ENCODE results near the gene HS2ST1.
"Not testable (repeated sequence)": the region's sequence is repeated elsewhere in the genome, so short reads cannot be mapped to it uniquely, and the experiment has no call there.

HS2ST1 gene

DNA sequence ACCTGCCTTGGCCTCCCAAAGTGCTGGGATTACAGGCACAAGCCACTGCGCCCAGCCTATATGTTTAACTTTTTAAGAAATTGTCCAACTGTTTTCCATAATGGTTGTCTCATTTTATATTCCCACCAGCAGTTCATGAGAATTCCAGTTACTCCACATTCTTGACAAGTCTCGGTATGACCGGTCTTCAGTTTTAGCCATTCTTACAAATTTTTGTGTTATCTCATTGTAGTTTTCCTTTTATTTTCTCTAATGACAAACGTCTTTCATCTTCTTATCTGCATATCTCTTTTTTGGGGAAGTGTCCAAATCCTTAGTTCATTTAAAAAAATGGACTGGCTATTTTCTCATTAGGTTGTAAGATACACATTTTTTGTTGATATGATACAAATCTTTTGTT lies 132.5 kb downstream of the HS2ST1 start:
- H3K36me3 Mint-ChIP-seq: no peaks in the 10 kb centered on the region
- peaks cover 21% of the 10 kb centered on the region for H3K4me1 Mint-ChIP-seq
- DNase-seq (ENCODE audit: low spot score in 2 of 2): no peak
- no peak overlapping the region for H3K4me3 Mint-ChIP-seq
- no peak for ATAC-seq
- peaks cover 4% of the 10 kb centered on the region for H3K9me3 Mint-ChIP-seq
- no peak overlapping the region for H3K27ac Mint-ChIP-seq

DNA sequence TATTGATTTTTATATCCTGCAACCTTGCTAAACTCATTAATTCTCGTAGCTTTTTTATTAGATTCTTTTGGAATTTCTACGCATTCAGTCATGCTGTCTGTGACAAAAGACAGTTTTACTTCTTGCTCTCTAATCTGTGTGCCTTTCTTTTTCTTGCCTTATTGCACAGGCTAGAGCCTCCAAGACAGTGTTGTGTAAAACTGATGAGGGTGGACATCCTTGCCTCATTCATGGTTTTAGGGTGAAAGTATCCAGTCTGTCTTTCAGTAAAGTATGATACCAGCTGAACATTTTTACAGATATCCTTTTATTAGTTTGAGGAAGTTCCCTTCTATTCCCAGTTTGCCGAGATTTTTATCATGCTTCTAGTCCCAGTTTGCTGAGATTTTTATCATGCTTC lies 133.8 kb downstream of the HS2ST1 start:
- Mint-ChIP-seq H3K4me1 (peaks cover 21% of the 10 kb centered on the region), H3K27ac (no peak overlapping the region), H3K9me3 (peaks cover 4% of the 10 kb centered on the region), H3K4me3 (no peak overlapping the region), H3K36me3 (no peaks in the 10 kb centered on the region)
- DNase-seq (ENCODE audit: low spot score in 2 of 2) (no peak), ATAC-seq (no peak)

DNA sequence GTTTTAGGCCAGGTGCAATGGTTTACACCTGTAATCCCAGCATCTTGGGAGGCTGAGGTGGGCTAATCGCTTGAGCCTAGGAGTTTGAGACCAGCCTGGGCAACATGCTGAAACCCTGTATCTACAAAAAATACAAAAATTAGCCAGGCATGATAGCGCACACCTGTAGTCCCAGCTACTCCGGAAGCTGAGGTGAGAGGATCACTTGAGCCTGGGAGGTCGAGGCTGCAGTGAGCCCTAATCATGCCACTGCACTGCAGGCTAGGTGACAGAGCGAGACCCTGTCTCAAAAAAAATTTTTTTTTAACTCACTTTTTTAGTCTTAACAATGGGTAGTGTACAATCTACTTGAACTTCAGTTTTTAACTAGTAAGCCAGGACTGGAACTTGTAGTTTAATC lies 137.5 kb downstream of the HS2ST1 start:
- H3K9me3 Mint-ChIP-seq: peaks cover 6% of the 10 kb centered on the region
- no peaks in the 10 kb centered on the region for H3K36me3 Mint-ChIP-seq
- no peak overlapping the region for H3K4me3 Mint-ChIP-seq
- peaks cover 5% of the 10 kb centered on the region for H3K4me1 Mint-ChIP-seq
- no peak for DNase-seq (ENCODE audit: low spot score in 2 of 2)
- no peak for ATAC-seq
- no peak overlapping the region for H3K27ac Mint-ChIP-seq

DNA sequence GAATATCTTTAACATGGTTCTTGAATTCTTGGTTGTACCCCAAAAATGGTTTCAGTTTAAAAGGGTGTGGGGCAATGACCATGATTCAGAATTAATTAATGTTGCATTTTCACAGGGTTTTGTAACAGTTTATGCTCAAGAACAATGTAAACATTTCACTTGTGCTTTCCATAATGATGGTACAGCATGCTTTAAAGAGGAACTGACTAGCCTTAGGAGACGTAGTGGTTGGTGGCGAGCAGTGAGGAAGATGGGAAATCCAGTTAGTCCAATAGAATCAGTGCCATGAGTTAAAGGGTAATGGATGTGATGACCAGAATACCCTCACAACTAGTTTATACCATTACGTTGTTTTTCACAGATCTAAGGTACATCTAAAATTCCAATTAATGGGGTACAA lies 138.0 kb downstream of the HS2ST1 start:
- H3K9me3 Mint-ChIP-seq: peaks cover 6% of the 10 kb centered on the region
- no peak for DNase-seq (ENCODE audit: low spot score in 2 of 2)
- H3K36me3 Mint-ChIP-seq: no peaks in the 10 kb centered on the region
- no peak overlapping the region for H3K4me3 Mint-ChIP-seq
- H3K27ac Mint-ChIP-seq: no peak overlapping the region
- H3K4me1 Mint-ChIP-seq: peaks cover 5% of the 10 kb centered on the region
- no peak for ATAC-seq

DNA sequence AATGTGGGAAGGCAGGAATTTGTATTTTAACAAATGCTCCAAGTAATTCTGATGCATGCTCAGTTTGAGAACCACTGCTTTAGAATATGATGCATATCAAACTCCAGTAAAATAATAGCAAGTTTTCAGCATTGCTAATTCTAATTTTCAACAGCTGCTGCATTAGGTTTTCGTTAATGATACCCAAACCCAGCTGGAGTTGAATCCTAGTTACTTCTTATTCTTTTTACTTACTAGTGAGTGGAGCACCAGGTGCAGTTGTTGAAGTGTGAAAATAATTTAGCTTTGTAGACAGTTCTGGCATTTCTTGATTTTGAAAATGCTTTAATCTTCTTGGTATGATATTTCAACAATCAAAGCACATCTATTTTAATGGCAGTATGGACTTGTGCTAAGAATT lies 138.5 kb downstream of the HS2ST1 start:
- H3K4me3 Mint-ChIP-seq: no peak overlapping the region
- peaks cover 4% of the 10 kb centered on the region for H3K9me3 Mint-ChIP-seq
- no peak for ATAC-seq
- DNase-seq (ENCODE audit: low spot score in 2 of 2): no peak
- H3K36me3 Mint-ChIP-seq: no peaks in the 10 kb centered on the region
- H3K27ac Mint-ChIP-seq: no peak overlapping the region
- peaks cover 8% of the 10 kb centered on the region for H3K4me1 Mint-ChIP-seq

DNA sequence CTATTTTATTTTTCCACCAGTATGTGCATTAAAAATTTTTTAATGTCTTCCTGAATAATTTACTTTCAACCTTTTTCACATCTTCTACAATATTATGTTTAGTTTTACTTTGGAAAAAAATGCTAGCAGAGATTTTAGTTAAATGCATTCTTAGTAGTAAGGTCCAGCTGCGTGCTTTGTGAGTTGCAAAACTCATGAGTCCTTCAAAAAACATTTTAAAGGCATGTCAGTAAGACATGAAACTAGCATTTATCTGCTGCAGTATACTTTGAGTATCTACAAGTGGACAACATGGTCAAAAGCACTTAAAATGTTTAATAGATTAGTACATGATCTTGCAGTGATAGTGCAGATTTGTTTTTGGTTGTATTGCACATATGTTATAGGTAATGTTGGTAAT lies 139.0 kb downstream of the HS2ST1 start:
- peaks cover 3% of the 10 kb centered on the region for H3K9me3 Mint-ChIP-seq
- ATAC-seq (no peak), DNase-seq (ENCODE audit: low spot score in 2 of 2) (no peak)
- no peaks in the 10 kb centered on the region for H3K36me3 Mint-ChIP-seq
- peaks cover 10% of the 10 kb centered on the region for H3K4me1 Mint-ChIP-seq
- H3K27ac Mint-ChIP-seq: no peak overlapping the region
- no peak overlapping the region for H3K4me3 Mint-ChIP-seq

DNA sequence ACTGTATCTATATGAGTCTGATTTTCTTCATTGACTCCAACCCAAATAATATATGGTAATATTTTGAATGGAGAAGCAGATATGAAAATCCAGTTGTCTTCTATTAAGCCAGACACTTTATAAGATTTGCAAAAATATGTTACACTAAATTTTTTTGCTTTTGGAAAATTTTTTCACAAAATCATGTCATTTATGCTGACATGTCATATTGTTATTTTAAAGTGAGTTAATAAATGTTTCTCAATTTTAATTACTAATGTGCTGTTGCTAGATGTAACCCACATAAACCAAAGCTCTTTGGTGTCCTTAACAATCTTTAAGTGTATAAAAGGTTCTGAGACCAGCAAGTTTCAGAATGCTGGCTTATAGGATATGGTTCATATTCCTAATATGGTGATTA lies 142.5 kb downstream of the HS2ST1 start:
- Mint-ChIP-seq H3K27ac (no peak overlapping the region), H3K4me1 (peaks cover 10% of the 10 kb centered on the region), H3K4me3 (no peak overlapping the region), H3K9me3 (peaks cover 3% of the 10 kb centered on the region), H3K36me3 (no peaks in the 10 kb centered on the region)
- ATAC-seq (no peak), DNase-seq (ENCODE audit: low spot score in 2 of 2) (no peak)

DNA sequence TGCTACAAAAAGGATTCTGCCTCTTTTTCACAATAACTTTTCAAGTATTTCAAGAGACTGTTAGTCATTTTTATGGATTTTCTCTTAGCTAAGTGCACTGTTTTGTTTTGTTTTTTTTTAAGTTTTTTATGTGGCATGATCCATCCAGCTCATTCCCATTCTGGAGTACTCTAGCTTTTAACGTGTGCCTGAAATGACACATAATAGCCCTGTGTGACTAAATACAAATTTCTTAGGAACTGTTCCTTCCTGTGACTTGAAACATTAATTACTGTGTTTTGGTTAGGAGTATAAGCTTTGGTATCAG lies 143.9 kb downstream of the HS2ST1 start:
- no peak overlapping the region for H3K27ac Mint-ChIP-seq
- ATAC-seq (no peak), DNase-seq (ENCODE audit: low spot score in 2 of 2) (no peak)
- no peaks in the 10 kb centered on the region for H3K36me3 Mint-ChIP-seq
- H3K9me3 Mint-ChIP-seq: peaks cover 7% of the 10 kb centered on the region
- H3K4me1 Mint-ChIP-seq: peaks cover 23% of the 10 kb centered on the region
- H3K4me3 Mint-ChIP-seq: no peak overlapping the region

DNA sequence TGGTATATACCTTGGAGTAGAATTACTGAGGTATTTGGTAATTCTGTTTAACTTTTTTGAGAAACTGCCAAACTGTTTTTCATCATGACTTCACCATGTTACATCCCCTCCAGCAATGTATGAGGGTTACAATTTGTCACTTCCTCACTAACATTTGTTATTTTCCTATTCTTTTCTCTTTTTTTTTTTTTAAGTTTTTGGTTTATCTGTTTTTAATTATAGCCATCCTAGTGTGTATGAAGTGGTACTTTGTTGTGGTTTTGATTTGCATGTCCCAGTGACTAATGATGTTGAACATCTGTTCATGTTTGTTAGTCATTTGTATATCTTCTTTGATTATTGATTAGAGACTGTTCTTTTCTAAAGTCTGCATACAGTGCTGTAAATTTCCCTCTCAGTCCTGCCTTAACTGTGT lies 147.3 kb downstream of the HS2ST1 start:
- no peak overlapping the region for H3K4me3 Mint-ChIP-seq
- H3K9me3 Mint-ChIP-seq: peaks cover 4% of the 10 kb centered on the region
- no peaks in the 10 kb centered on the region for H3K36me3 Mint-ChIP-seq
- ATAC-seq (peak; percentile 80), DNase-seq (ENCODE audit: low spot score in 2 of 2) (no peak)
- H3K4me1 Mint-ChIP-seq: peaks cover 34% of the 10 kb centered on the region
- H3K27ac Mint-ChIP-seq: no peak overlapping the region

DNA sequence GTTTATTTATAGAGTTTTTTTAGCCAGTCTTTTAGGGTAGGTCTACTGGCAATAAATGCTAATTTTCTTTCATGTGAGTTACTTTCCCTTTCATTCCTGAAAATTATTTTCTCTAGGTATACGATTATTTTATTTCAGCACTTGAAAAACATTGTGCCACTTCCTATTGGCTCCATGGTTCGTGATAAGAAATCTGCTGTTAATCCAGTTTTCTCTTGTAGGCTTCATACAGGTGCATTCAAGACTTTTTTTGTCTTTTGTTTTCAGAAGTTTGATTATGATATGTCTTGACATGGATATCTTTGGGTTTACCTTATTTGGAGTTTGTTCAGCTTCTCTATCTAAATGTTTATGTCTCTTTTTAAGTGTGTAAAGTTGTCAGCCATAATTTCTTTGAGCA lies 148.3 kb downstream of the HS2ST1 start:
- Mint-ChIP-seq H3K9me3 (peaks cover 4% of the 10 kb centered on the region), H3K4me3 (no peak overlapping the region), H3K27ac (no peak overlapping the region), H3K36me3 (no peaks in the 10 kb centered on the region), H3K4me1 (peaks cover 33% of the 10 kb centered on the region)
- no peak for DNase-seq (ENCODE audit: low spot score in 2 of 2)
- no peak for ATAC-seq

DNA sequence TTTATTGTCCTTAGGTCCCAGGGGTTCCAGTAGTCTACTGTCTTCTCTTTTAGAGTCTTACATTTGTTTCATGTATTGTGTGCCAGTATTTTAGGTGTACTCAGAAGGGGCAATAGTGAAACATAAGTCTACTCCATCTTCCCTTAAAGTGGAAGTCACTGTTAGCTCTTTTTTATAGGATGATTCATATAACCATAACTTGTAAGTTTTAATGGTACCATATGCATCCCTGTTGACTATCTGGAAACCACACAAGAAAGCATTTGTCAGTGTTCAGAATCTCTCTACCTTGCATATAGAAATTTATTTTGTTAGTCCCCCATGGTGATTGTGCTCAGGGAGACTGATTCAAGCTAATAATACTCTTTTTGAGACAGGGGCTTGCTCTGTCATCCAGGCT lies 149.9 kb downstream of the HS2ST1 start:
- Mint-ChIP-seq H3K4me3 (no peak overlapping the region), H3K27ac (no peak overlapping the region)

DNA sequence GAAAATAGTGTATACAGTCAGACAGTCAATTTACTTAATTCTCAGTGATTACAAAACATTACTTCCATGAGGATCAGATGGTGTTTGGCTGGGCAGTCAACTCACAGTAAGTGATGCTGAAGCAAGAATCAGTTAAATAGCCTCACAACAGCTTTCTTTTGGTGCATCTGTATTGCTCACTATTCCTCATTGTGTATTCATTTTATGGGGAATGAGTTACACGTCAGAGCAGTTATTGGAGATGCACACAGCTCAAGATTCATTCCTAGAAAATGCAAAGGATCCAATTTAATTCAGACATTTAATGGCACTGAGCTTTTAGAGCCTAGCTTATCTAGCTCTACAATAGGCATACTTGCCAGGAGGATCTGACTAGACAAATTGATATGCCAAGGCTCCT lies 150.6 kb downstream of the HS2ST1 start:
- H3K4me3 Mint-ChIP-seq: no peak overlapping the region
- no peaks in the 10 kb centered on the region for H3K36me3 Mint-ChIP-seq
- DNase-seq (ENCODE audit: low spot score in 2 of 2) (no peak), ATAC-seq (no peak)
- H3K4me1 Mint-ChIP-seq: peaks cover 29% of the 10 kb centered on the region
- H3K9me3 Mint-ChIP-seq: peaks cover 4% of the 10 kb centered on the region
- no peak overlapping the region for H3K27ac Mint-ChIP-seq

More for the DNA sequence above, 149.9 kb downstream of the HS2ST1 start:
- ATAC-seq (no peak), DNase-seq (ENCODE audit: low spot score in 2 of 2) (no peak)
- H3K4me1 Mint-ChIP-seq: peaks cover 29% of the 10 kb centered on the region
- H3K36me3 Mint-ChIP-seq: no peaks in the 10 kb centered on the region
- peaks cover 4% of the 10 kb centered on the region for H3K9me3 Mint-ChIP-seq

DNA sequence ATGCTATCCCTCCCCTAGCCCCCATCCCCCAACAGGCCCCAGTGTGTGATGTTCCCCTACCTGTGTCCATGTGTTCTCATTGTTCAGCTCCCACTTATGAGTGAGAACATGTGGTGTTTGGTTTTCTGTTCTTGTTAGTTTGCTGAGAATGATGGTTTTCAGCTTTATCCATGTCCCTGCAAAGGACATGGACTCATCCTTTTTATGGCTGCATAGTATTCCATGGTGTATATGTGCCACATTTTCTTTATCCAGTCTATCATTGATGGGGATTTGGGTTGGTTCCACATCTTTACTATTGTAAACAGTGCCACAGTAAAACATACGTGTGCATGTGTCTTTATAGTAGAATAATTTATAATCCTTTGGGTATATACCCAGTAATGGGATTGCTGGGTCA lies 152.3 kb downstream of the HS2ST1 start:
- not testable (repeated sequence) for H3K4me3 Mint-ChIP-seq; H3K36me3 Mint-ChIP-seq; H3K27ac Mint-ChIP-seq; H3K9me3 Mint-ChIP-seq; DNase-seq (ENCODE audit: low spot score in 2 of 2); ATAC-seq
- H3K4me1 Mint-ChIP-seq: peaks cover 26% of the 10 kb centered on the region

DNA sequence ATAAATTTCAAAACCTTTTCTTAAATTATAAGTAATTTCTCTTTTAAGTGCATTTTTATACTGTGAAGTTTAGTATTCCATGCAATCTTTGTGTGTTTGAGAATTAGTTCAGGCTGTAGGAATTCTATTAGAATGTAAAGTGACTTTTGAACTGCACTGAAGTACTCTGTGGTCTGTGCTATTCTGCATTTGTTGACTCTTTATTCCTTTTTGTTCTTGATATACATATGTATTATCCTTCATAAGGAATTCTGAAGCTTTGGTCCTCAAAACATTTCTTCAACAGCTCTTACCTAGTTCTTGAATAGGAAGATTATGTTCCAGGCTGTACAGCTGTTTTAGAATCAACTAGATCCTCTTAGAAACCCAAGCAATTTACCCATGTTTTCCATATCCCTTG lies 158.0 kb downstream of the HS2ST1 start:
- DNase-seq (ENCODE audit: low spot score in 2 of 2): no peak
- no peak for ATAC-seq
- H3K4me3 Mint-ChIP-seq: no peak overlapping the region
- no peak overlapping the region for H3K27ac Mint-ChIP-seq
- H3K36me3 Mint-ChIP-seq: no peaks in the 10 kb centered on the region
- H3K4me1 Mint-ChIP-seq: no peaks in the 10 kb centered on the region
- no peaks in the 10 kb centered on the region for H3K9me3 Mint-ChIP-seq

DNA sequence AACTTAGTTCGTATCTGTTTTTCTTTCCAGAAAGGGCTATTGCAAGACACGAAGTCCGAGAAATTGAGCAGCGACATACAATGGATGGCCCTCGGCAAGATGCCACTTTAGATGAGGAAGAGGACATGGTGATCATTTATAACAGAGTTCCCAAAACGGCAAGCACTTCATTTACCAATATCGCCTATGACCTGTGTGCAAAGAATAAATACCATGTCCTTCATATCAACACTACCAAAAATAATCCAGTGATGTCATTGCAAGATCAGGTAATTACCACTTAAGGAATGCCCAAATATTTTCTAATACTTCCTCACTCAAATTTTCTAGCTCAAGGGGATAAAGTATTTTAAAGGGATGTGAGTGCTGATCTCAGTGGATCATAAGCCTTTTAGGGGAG lies 158.5 kb downstream of the HS2ST1 start:
- Mint-ChIP-seq H3K27ac (no peak overlapping the region), H3K9me3 (no peaks in the 10 kb centered on the region), H3K4me1 (no peaks in the 10 kb centered on the region), H3K4me3 (no peak overlapping the region), H3K36me3 (no peaks in the 10 kb centered on the region)
- ATAC-seq (no peak), DNase-seq (ENCODE audit: low spot score in 2 of 2) (no peak)

DNA sequence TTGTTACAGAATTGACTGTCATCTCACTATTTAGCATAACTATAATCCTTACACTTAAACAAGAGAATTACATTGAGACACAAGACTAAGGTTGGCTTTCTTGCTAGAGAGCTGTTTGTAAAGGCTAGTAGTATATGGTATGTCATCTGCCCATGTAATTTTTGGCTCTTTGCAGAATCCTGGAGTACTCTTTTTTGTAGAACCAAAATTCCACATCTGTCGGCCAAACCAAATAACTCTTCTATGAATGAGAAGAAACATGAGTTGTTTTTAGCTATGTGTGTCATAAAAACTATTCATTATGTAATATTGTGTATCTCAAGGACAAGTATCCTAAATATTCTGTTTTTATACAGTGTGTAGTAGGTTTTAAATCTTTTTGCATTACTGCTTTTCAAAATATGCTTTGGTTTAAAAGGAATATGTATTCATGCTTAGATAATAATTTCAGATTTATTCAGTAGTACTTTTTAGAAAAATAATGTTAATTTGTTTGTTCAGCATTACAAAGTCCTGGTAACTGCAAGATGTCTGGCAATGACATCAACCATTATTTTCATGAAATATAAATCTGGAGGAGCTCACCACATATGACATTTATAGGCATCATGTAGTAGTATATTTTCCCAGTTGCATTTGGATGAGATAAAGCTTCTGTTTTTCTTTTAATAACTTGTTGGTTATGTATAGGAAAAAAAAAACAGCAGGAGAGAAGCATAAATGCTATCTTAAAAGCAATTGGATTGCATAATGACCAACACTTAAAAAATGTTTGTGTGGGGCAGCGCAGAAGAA lies 159.8 kb downstream of the HS2ST1 start:
- Mint-ChIP-seq H3K4me1 (peaks cover 7% of the 10 kb centered on the region), H3K9me3 (no peaks in the 10 kb centered on the region), H3K27ac (no peak overlapping the region), H3K36me3 (no peaks in the 10 kb centered on the region), H3K4me3 (no peak overlapping the region)
- DNase-seq (ENCODE audit: low spot score in 2 of 2) (no peak), ATAC-seq (no peak)

All from stimulated activated effector memory CD8-positive, alpha-beta T cell treated with anti-CD3 and anti-CD28 coated beads, Interleukin-12 subunit alpha, Interleukin-12 subunit beta, amount 100 ng/mL, for 72 hours (primary cell).